Stomach (tissue), 9 donors: Measurements from ENCODE around the gene AKAP8L. TPM values are rescaled to one million over a fixed set of nuclear protein-coding genes. Genes with fewer than 3 reads are reported as not detected.

ENCODE experiments used
- DNase-seq, 2 donors: peaks; one replicate each; pipeline versions ENCODE4 v3.0.0 to v3.0.0-alpha.2; 2013 to 2019
- H3K27ac ChIP-seq, 5 donors: fragments of 200-600 bp in 4 of 5; sonication (generic) in 4 of 5; one replicate each; pipeline ENCODE4 v1.5.1; 2013 to 2019; ENCODE audit warnings: mild to moderate bottlenecking in 1 of 5, moderate library complexity in 1 of 5
- H3K27me3 ChIP-seq, 3 donors: fragments of 200-600 bp; sonication (generic); one replicate each; pipeline ENCODE4 v1.5.1; 2017 to 2019; ENCODE audit warnings: mixed run types in 1 of 3
- H3K36me3 ChIP-seq, 4 donors: fragments of 200-600 bp; sonication (generic); 1 replicate in 3 of 4; 2 replicates in 1 of 4; pipeline ENCODE4 v1.5.1; 2016 to 2019
- H3K4me1 ChIP-seq, 4 donors: fragments of 200-600 bp; sonication (generic); one replicate each; pipeline ENCODE4 v1.5.1; 2016 to 2019
- H3K4me3 ChIP-seq, 4 donors: fragments of 200-600 bp; sonication (generic) in 3 of 4; one replicate each; pipeline ENCODE4 v1.5.1; 2016 to 2019; ENCODE audit warnings: mild to moderate bottlenecking in 1 of 4
- H3K9me3 ChIP-seq, 4 donors: fragments of 200-600 bp; sonication (generic); one replicate each; pipeline ENCODE4 v1.5.1; 2016 to 2019
- CTCF ChIP-seq, 7 experiments: fragments of 450-650 bp in 4 of 7; fragments of 200-600 bp in 3 of 7; sonication (generic) in 3 of 7; IDR thresholded peaks; one replicate each; pipeline ENCODE4 v1.5.1; 2016 to 2019; ENCODE audit warnings: antibody characterized with exemption in 7 of 7, control low read depth in 2 of 7, mild to moderate bottlenecking in 1 of 7
- EP300 ChIP-seq: sonication (generic); formaldehyde crosslinking; IDR thresholded peaks from one replicate; pipeline ENCODE4 v1.6.1; 2017; ENCODE audit warnings: antibody characterized with exemption
- POLR2A ChIP-seq, 4 donors: fragments of 450-650 bp; IDR thresholded peaks; one replicate each; pipeline ENCODE4 v1.6.1; 2016; ENCODE audit warnings: antibody characterized with exemption in 4 of 4, control low read depth in 2 of 4, mild to moderate bottlenecking in 1 of 4, moderate library complexity in 1 of 4
- POLR2AphosphoS5 ChIP-seq, 3 donors: sonication (generic); formaldehyde crosslinking; IDR thresholded peaks; one replicate each; pipeline ENCODE4 v1.6.1; 2016; ENCODE audit warnings: antibody characterized with exemption in 3 of 3
- WGBS, 5 donors: extraction: QIAGEN DNeasy Blood & Tissue Kit in 3 of 5; methylation state at CpG; one replicate each; pipeline versions ENCODE4 v1.1.5 to v1.1.7; 2013 to 2018; 5-methylcytosine and 5-hydroxymethylcytosine counted together
- intact Hi-C: fragments of 100-400 bp; cut with DNase I; formaldehyde crosslinking; loops from one replicate; pipeline ENCODE4 v1.15.1; 2023; ENCODE audit warnings: low total_unique reads
- polyA plus RNA-seq, 3 donors: library from polyadenylated mRNA; stranded (reverse); fragments of 200-250 nt; gene quantifications; one replicate each; pipeline ENCODE4 v1.2.3, GENCODE V29; 2013
- total RNA-seq, 5 donors: library from RNA; depleted of rRNA; stranded (reverse); fragments of >200 nt; gene quantifications; one replicate each; pipeline versions ENCODE4 v1.1.0 to v1.2.3, GENCODE V29; 2014 to 2016
- donor health status: healthy with polysubstance abuse.
- donor health status: Bipolar disorder and iron deficiency.
- donor health status: healthy.

AKAP8L gene
- total and polyA plus RNA-seq, 8 donors = 67.8 to 320 (median 91.6) TPM

- no peak overlapping the region for H3K27ac ChIP-seq
- H3K9me3 ChIP-seq = no peaks in the 10 kb centered on the region
- DNase-seq = no peak
- TF ChIP-seq POLR2AphosphoS5 (IDR thresholded peaks at IDR 0.05) = no peak
- TF ChIP-seq POLR2A (IDR thresholded peaks at IDR 0.05) = no peak
- TF ChIP-seq EP300 = no peak
- no peak for TF ChIP-seq CTCF (IDR thresholded peaks at IDR 0.05)
- peaks cover 7 to 19% (median 13%) of the 10 kb centered on the region in 4 donors for H3K4me1 ChIP-seq
- H3K36me3 ChIP-seq = peaks cover 0 to 36% (median 7%) of the 10 kb centered on the region in 4 donors
- H3K4me3 ChIP-seq = no peak overlapping the region
- WGBS, 5 donors = 78 to 91% (median 81%) methylated on average over 4 of the region's 4 CpGs
- intact Hi-C loops = no loop called here
- no peaks in the 10 kb centered on the region for H3K27me3 ChIP-seq
Measured at GRCh38 chr19:15447057-15447456, 28.3 kb upstream of the AKAP8L start.

GRCh38 chr19:15445807-15446376, 27.1 kb upstream of the AKAP8L start:
- Histone ChIP-seq H3K4me1 (peaks cover 7 to 13% (median 10%) of the 10 kb centered on the region in 4 donors), H3K27ac (no peak overlapping the region), H3K9me3 (no peaks in the 10 kb centered on the region), H3K36me3 (peaks cover 0 to 36% (median 7%) of the 10 kb centered on the region in 4 donors), H3K4me3 (no peak overlapping the region), H3K27me3 (no peaks in the 10 kb centered on the region)
- 51 to 73% (median 59%) methylated on average over 7 of the region's 7 CpGs for WGBS, 5 donors
- TF ChIP-seq POLR2AphosphoS5 (IDR thresholded peaks at IDR 0.05) = no peak
- TF ChIP-seq CTCF (IDR thresholded peaks at IDR 0.05) = no peak
- TF ChIP-seq POLR2A (IDR thresholded peaks at IDR 0.05) = no peak
- TF ChIP-seq EP300 = no peak
- intact Hi-C loops = no loop called here
- DNase-seq = no peak

- H3K9me3 ChIP-seq = no peaks in the 10 kb centered on the region
- H3K4me1 ChIP-seq = peaks cover 7 to 13% (median 10%) of the 10 kb centered on the region in 4 donors
- H3K4me3 ChIP-seq = no peak overlapping the region
- DNase-seq = no peak
- TF ChIP-seq CTCF (IDR thresholded peaks at IDR 0.05) (no peak), POLR2A (IDR thresholded peaks at IDR 0.05) (no peak), EP300 (no peak), POLR2AphosphoS5 (IDR thresholded peaks at IDR 0.05) (no peak)
- 84 to 95% (median 85%) methylated on average over 9 of the region's 9 CpGs for WGBS, 5 donors
- intact Hi-C loops = no loop called here
- H3K27me3 ChIP-seq = no peaks in the 10 kb centered on the region
- H3K27ac ChIP-seq = no peak overlapping the region
- H3K36me3 ChIP-seq = peaks cover 0 to 42% (median 7%) of the 10 kb centered on the region in 4 donors
Measured at GRCh38 chr19:15445227-15445605, 26.4 kb upstream of the AKAP8L start.

GRCh38 chr19:15444505-15445226, 25.9 kb upstream of the AKAP8L start:
- DNase-seq = no peak
- no peaks in the 10 kb centered on the region for H3K27me3 ChIP-seq
- TF ChIP-seq CTCF (IDR thresholded peaks at IDR 0.05) (no peak), POLR2AphosphoS5 (IDR thresholded peaks at IDR 0.05) (no peak), EP300 (no peak), POLR2A (IDR thresholded peaks at IDR 0.05) (no peak)
- 84 to 91% (median 88%) methylated on average over 11 to 15 of the region's 15 CpGs for WGBS, 5 donors
- no peak overlapping the region for H3K4me3 ChIP-seq
- intact Hi-C loops = no loop called here
- H3K4me1 ChIP-seq = peaks cover 7 to 13% (median 10%) of the 10 kb centered on the region in 4 donors
- no peak overlapping the region for H3K27ac ChIP-seq
- peaks cover 0 to 48% (median 8%) of the 10 kb centered on the region in 4 donors for H3K36me3 ChIP-seq
- H3K9me3 ChIP-seq = no peaks in the 10 kb centered on the region
